Calu3 (cell line): ENCODE measurements around the gene MRPS18A. TPM values are rescaled to one million over a fixed set of nuclear protein-coding genes. Genes with fewer than 3 reads are reported as not detected.

ENCODE experiments used
- BruUV-seq: library from RNA; stranded (reverse); fragments of 400-500 nt; replicated peaks from 2 replicates; lab custom pipeline; 2021; lab: Mats Ljungman, UMichigan
- CTCF ChIA-PET: fragments of 300-600 bp; sonication (Branson Sonifier 250); formaldehyde crosslinking; loops from one replicate; lab custom pipeline; 2022; ENCODE audit warnings: antibody characterized with exemption; lab: Charles Lee
- DNase-seq: peaks from one replicate; pipeline ENCODE4 v3.0.0; 2022
- H3K27ac Mint-ChIP-seq: one replicate; pipeline ENCODE4 v1.8.0; 2022; ENCODE audit warnings: mixed read lengths; ENCODE audit not compliant: unreplicated experiment
- H3K27me3 Mint-ChIP-seq: one replicate; pipeline ENCODE4 v1.8.0; 2022; ENCODE audit warnings: mixed read lengths; ENCODE audit not compliant: unreplicated experiment
- H3K36me3 Mint-ChIP-seq: one replicate; pipeline ENCODE4 v1.8.0; 2022; ENCODE audit warnings: mild to moderate bottlenecking, moderate library complexity, mixed read lengths; ENCODE audit not compliant: insufficient read depth, unreplicated experiment
- H3K4me1 Mint-ChIP-seq: one replicate; pipeline ENCODE4 v1.8.0; 2022; ENCODE audit warnings: mild to moderate bottlenecking, low read depth, mixed read lengths; ENCODE audit not compliant: unreplicated experiment
- H3K4me3 Mint-ChIP-seq: one replicate; pipeline ENCODE4 v1.8.0; 2022; ENCODE audit warnings: mild to moderate bottlenecking, low read depth, moderate library complexity, mixed read lengths; ENCODE audit not compliant: unreplicated experiment
- H3K9me3 Mint-ChIP-seq: one replicate; pipeline ENCODE4 v1.8.0; 2022; ENCODE audit warnings: low read depth, mixed read lengths; ENCODE audit not compliant: unreplicated experiment
- intact Hi-C: fragments of 100-400 bp; cut with micrococcal nuclease; formaldehyde crosslinking; loops from one replicate; pipeline ENCODE4 v1.10.0; 2022; ENCODE audit not compliant: unreplicated experiment
- total RNA-seq: library from RNA; stranded (reverse); gene quantifications from 2 replicates; pipeline ENCODE4 v1.2.3, GENCODE V29; 2022
- TF ChIP-seq, protein P1 (sequence below): fragments of 200-600 bp; IDR thresholded peaks from one replicate; pipeline ENCODE4 v1.8.0; 2022; ENCODE audit warnings: antibody characterized with exemption; ENCODE audit not compliant: unreplicated experiment

Gene MRPS18A
- total RNA-seq, 1 experiment from 2014 or later: 88.8 TPM

DNA sequence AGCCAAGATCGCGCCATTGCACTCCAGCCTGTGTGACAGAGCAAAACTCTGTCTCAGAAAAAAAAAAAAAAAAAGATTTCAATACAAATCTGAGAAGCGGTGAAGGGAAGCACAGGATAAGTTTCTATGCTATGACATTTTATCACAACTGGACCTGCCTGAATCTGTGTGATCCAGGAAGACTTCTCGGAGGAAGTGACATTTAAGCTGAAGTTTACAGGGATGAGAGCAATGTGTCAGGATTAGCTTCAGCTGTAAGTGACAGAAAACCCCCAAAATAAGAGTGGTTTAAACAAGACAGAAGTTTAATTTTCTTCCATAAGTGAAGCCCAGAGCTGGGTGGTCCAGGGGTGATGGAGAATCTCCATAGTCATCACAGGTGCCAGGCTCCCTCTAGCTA is 33.4 kb upstream of the MRPS18A start:
- CTCF ChIA-PET: interaction anchor here (0.7 to 1.6 kb wide), 5 partner anchors 18 to 544 kb away, joined by 3 to 6 read pairs (median 3); no protein-coding TSS in a partner anchor
- H3K4me3 Mint-ChIP-seq: no peak overlapping the region
- no peak overlapping the region for H3K27ac Mint-ChIP-seq
- intact Hi-C loops: loop anchor here (5.0 kb wide), 1 partner anchor 231 kb away; no protein-coding TSS in a partner anchor
- H3K36me3 Mint-ChIP-seq: peaks cover 17% of the 10 kb centered on the region
- no TSS peak for BruUV-seq
- peaks cover 36% of the 10 kb centered on the region for H3K4me1 Mint-ChIP-seq
- DNase-seq: no peak
- TF ChIP-seq, protein P1, sequence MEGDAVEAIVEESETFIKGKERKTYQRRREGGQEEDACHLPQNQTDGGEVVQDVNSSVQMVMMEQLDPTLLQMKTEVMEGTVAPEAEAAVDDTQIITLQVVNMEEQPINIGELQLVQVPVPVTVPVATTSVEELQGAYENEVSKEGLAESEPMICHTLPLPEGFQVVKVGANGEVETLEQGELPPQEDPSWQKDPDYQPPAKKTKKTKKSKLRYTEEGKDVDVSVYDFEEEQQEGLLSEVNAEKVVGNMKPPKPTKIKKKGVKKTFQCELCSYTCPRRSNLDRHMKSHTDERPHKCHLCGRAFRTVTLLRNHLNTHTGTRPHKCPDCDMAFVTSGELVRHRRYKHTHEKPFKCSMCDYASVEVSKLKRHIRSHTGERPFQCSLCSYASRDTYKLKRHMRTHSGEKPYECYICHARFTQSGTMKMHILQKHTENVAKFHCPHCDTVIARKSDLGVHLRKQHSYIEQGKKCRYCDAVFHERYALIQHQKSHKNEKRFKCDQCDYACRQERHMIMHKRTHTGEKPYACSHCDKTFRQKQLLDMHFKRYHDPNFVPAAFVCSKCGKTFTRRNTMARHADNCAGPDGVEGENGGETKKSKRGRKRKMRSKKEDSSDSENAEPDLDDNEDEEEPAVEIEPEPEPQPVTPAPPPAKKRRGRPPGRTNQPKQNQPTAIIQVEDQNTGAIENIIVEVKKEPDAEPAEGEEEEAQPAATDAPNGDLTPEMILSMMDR: no peak
- H3K27me3 Mint-ChIP-seq: peaks cover 10% of the 10 kb centered on the region
- H3K9me3 Mint-ChIP-seq: no peaks in the 10 kb centered on the region

DNA sequence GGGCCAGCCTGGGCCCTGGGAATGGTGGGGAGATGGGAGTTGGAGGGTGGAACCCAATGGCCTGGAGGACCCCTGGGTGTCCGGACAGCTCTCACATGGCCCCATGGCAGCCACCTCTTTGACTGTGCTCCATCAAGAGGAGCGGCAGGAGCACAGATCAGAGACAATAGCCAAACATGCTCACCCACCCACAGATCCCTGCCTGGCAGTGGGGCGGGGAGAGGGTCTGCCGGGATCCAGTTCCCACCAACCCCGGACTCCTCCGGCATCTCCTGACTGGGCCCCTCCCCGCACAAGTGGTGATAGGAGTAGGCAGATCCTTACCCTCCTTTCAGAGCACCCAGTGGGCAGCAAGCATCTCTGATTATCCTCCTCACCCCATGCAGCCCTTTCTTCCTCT is 31.9 kb upstream of the MRPS18A start:
- Mint-ChIP-seq H3K9me3 (no peaks in the 10 kb centered on the region), H3K36me3 (peaks cover 2% of the 10 kb centered on the region), H3K4me1 (peaks cover 22% of the 10 kb centered on the region), H3K27me3 (peaks cover 10% of the 10 kb centered on the region), H3K27ac (no peak overlapping the region), H3K4me3 (no peak overlapping the region)
- no peak for DNase-seq
- BruUV-seq: no TSS peak
- CTCF ChIA-PET: no interaction called here
- TF ChIP-seq, protein P1: no peak
- intact Hi-C loops: no loop called here

DNA sequence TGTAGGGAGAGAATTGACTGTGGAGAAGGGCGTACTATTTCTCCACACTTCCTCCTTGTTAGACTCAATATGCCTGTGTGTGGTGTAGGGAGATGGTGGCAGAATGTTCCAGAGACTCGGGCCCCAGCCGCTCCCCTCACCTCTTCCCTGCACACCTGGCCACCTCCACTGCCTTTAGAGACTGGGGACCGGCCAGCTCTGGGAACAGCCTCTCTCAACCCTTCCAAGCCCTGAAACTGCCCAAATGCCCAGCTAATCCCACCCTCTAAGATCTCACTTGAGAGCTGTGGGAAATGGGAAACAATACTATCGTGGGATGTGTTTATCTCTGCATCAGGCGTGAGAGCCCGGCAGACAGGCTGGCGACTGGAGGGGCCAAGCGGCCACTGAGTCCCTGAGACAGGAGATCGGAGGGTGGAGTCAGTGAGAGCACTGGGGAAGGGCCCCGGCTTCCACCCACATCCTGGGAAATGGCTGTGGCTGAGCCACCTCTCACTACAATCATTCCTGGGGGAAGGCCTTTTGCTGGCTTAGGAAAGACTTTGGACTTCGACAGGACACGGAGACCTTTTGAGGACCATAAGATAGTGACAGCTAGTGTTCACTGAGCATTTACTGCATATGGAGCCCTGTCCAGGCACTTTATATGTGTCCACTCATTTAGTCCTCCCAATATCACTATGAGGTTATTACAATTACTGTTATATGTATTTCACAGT is 31.0 kb upstream of the MRPS18A start:
- Mint-ChIP-seq H3K4me1 (peaks cover 12% of the 10 kb centered on the region), H3K27ac (no peak overlapping the region), H3K4me3 (no peak overlapping the region), H3K9me3 (no peaks in the 10 kb centered on the region), H3K27me3 (peaks cover 10% of the 10 kb centered on the region), H3K36me3 (no peaks in the 10 kb centered on the region)
- intact Hi-C loops: no loop called here
- no TSS peak for BruUV-seq
- CTCF ChIA-PET: no interaction called here
- DNase-seq: no peak
- TF ChIP-seq, protein P1: no peak

DNA sequence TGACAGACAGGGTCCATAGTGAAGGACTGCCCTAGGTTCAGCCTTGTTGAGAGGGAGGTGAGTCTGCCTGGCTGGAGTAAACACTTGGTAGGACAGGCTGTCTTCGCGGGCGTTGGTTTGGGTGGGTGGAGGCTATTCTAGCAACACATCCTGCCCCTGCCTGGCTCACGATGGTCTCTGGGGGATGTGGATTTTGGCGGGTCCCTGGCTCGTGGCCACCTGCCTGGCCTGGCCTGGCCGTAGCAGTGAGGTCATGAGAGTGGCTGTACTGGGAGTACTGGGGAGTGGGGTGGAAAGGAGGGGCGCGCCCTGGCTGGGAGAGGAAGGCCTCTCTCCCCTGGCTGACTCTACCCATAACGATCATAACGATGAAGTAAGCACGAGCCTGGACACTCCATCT is 30.2 kb upstream of the MRPS18A start:
- no peak overlapping the region for H3K4me3 Mint-ChIP-seq
- intact Hi-C loops: no loop called here
- CTCF ChIA-PET: no interaction called here

More for the DNA sequence above, 30.2 kb upstream of the MRPS18A start:
- Mint-ChIP-seq H3K27me3 (peaks cover 10% of the 10 kb centered on the region), H3K9me3 (no peaks in the 10 kb centered on the region), H3K4me1 (peaks cover 5% of the 10 kb centered on the region), H3K27ac (no peak overlapping the region), H3K36me3 (no peaks in the 10 kb centered on the region)
- TF ChIP-seq, protein P1: no peak
- BruUV-seq: no TSS peak
- DNase-seq: no peak
